Mucosa of descending colon (tissue), 3 donors: ENCODE results near the gene GDF10. TPM values are rescaled to one million over a fixed set of nuclear protein-coding genes. Genes with fewer than 3 reads are reported as not detected.
A peak's percentile ranks its signal among the peaks of the same experiment; 100 is the strongest.

ENCODE experiments used
- ATAC-seq: fragments of 200-7000 bp; cut with Tn5 transposase; one replicate; pipeline ENCODE4 v1.9.1; 2020; ENCODE audit warnings: mild to moderate bottlenecking, moderate library complexity
- DNase-seq, 3 donors: peaks; one replicate each; pipeline ENCODE4 v3.0.0-alpha.2; 2020
- H3K36me3 ChIP-seq: fragments of 200-600 bp; one replicate; pipeline ENCODE4 v1.8.0; 2021; ENCODE audit warnings: low read depth, mild to moderate bottlenecking
- H3K4me1 ChIP-seq: fragments of 200-600 bp; one replicate; pipeline ENCODE4 v1.8.0; 2021; ENCODE audit warnings: low read depth, mild to moderate bottlenecking
- H3K4me3 ChIP-seq: fragments of 200-600 bp; one replicate; pipeline ENCODE4 v1.8.0; 2021; ENCODE audit warnings: mild to moderate bottlenecking
- H3K9me3 ChIP-seq: fragments of 200-600 bp; one replicate; pipeline ENCODE4 v1.8.0; 2021; ENCODE audit warnings: mild to moderate bottlenecking
- intact Hi-C, 2 donors: fragments of 100-400 bp; cut with DNase I in 1 of 2; cut with micrococcal nuclease in 1 of 2; formaldehyde crosslinking; loops; one replicate each; pipeline versions ENCODE4 v1.11.0 to v1.11.1; 2022; cut with DNase I, micrococcal nuclease
- total RNA-seq, 3 donors: library from RNA; stranded (reverse); fragmentation: NEBNext Ultra II Directional in 2 of 3; extraction: Animal tissue kit (Norgen Biotek cat#: 25700) in 2 of 3; gene quantifications; one replicate each; pipeline versions ENCODE4 v1.2.1 to v1.2.4, GENCODE V29; 2021 to 2023
- TF ChIP-seq, protein P1 (sequence below): fragments of 200-600 bp; IDR thresholded peaks from one replicate; pipeline ENCODE4 v1.8.0; 2022; ENCODE audit warnings: antibody characterized with exemption, mild to moderate bottlenecking
- donor health status: DM: no; HTN: no; CAD: no; lungs with moderate emphysema.
- donor health status: DM: no; HTN: no; CAD: no.
- donor health status: DM: no; HTN: yes; CAD: no.

Gene GDF10
- total RNA-seq, 3 donors from 2014 or later: 0.14 to 3.2 (median 0.41) TPM

DNA sequence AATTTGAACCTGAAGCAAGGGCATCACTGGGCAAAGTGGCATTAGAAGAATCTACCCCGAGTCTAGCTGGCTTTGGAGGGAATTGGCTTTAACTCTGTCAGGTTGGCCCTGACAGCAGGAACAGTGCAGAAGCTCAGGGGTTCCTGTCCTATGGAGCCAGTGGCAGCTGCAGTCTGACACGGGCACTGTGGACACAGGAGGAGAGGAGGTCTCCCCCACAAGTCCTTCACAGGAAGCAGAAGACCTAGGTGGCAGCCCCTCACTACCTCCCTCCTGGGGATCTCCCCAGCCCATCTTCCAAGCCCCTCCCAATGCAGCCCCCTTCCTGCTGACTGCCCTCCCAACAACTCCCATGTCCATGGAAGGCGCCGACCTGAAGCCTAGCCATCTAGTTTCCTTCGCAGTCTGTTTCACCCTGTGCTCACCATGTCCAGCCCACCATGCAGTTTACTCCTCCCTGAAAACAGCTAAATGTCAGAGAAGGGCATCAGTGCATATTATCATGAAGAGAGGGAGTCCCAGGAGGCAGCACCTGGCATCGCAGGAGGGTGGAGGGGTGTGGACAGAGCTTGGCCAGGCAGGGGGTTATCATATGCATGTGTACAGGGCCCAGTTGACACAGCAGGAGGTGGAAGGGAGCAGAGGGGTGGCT is 17.9 kb upstream of the GDF10 start:
- H3K4me3 ChIP-seq: no peak overlapping the region
- DNase-seq (no peak), ATAC-seq (no peak)
- no peaks in the 10 kb centered on the region for H3K9me3 ChIP-seq
- no peaks in the 10 kb centered on the region for H3K36me3 ChIP-seq
- intact Hi-C loops: no loop called here
- TF ChIP-seq, protein P1, sequence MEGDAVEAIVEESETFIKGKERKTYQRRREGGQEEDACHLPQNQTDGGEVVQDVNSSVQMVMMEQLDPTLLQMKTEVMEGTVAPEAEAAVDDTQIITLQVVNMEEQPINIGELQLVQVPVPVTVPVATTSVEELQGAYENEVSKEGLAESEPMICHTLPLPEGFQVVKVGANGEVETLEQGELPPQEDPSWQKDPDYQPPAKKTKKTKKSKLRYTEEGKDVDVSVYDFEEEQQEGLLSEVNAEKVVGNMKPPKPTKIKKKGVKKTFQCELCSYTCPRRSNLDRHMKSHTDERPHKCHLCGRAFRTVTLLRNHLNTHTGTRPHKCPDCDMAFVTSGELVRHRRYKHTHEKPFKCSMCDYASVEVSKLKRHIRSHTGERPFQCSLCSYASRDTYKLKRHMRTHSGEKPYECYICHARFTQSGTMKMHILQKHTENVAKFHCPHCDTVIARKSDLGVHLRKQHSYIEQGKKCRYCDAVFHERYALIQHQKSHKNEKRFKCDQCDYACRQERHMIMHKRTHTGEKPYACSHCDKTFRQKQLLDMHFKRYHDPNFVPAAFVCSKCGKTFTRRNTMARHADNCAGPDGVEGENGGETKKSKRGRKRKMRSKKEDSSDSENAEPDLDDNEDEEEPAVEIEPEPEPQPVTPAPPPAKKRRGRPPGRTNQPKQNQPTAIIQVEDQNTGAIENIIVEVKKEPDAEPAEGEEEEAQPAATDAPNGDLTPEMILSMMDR: no peak
- no peaks in the 10 kb centered on the region for H3K4me1 ChIP-seq

DNA sequence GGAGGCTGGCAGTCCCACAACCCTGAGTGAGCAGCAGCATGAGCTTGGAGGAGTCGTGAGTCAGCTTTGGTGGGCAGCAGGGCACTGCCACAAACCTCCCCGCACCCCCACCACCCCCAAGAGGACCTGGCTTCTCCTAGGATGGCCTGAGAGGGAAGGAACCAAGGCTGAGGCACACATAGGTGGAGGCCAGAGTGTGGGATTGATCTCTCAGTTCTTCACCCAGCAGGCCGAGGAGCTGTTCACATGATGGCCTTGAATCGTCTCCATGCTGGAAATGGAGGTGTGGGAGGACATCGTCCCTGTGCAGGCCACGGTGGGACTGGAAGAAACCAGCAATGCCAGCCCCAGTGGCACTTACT is 17.4 kb upstream of the GDF10 start:
- TF ChIP-seq, protein P1: no peak
- H3K4me1 ChIP-seq: no peaks in the 10 kb centered on the region
- no peaks in the 10 kb centered on the region for H3K36me3 ChIP-seq
- no peak for ATAC-seq
- no peak overlapping the region for H3K4me3 ChIP-seq
- intact Hi-C loops: no loop called here
- no peak for DNase-seq
- H3K9me3 ChIP-seq: no peaks in the 10 kb centered on the region

DNA sequence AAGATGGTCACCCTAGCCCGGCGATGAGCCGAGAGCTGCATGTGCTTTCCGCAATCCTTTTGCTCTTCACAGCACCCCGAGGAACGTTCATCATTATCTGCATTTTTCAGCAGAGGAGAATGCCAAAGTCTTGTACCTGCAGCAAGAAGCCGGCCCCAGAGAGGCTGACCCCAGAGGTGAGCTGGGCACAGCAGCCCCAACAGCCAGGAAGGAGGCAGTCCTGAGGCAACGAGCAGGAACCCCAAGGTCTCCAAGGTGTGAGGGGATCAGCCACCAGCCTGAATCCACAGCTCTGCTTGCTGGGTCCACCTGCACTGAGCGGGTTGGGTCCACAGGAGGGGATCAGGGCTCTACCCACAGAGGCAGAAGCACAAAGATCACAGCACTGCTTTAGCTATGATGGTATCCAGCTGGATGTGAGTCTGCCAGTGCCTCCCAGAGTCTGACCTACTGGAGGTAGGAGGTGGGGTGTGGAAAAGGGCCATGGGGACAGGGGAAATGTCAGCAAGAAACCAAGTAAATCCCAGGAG is 16.8 kb upstream of the GDF10 start:
- no peak overlapping the region for H3K4me3 ChIP-seq
- ATAC-seq (no peak), DNase-seq (no peak)
- H3K36me3 ChIP-seq: no peaks in the 10 kb centered on the region
- intact Hi-C loops: no loop called here
- no peaks in the 10 kb centered on the region for H3K9me3 ChIP-seq
- no peaks in the 10 kb centered on the region for H3K4me1 ChIP-seq
- TF ChIP-seq, protein P1: no peak

DNA sequence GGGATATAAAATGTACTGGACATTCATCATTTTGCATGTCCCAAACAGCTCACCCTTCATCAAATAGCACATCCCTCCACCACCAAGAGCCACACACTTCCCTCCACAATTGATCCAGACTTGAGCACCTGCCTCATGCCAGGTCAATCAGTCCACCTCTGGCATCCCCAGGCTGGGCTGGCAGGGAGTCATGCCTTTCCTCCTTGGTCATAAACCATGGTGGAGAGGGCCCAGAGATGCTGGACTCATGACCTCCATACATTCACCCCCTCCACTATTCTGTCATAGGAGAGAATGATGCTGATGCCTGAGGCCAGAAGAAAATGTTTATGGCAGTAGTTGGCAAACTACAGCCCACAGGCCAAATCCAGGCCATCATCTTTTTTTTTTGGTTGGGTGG is 16.1 kb upstream of the GDF10 start:
- no peaks in the 10 kb centered on the region for H3K4me1 ChIP-seq
- H3K4me3 ChIP-seq: no peak overlapping the region
- DNase-seq (no peak), ATAC-seq (no peak)
- TF ChIP-seq, protein P1: no peak
- intact Hi-C loops: no loop called here
- H3K36me3 ChIP-seq: no peaks in the 10 kb centered on the region
- no peaks in the 10 kb centered on the region for H3K9me3 ChIP-seq

DNA sequence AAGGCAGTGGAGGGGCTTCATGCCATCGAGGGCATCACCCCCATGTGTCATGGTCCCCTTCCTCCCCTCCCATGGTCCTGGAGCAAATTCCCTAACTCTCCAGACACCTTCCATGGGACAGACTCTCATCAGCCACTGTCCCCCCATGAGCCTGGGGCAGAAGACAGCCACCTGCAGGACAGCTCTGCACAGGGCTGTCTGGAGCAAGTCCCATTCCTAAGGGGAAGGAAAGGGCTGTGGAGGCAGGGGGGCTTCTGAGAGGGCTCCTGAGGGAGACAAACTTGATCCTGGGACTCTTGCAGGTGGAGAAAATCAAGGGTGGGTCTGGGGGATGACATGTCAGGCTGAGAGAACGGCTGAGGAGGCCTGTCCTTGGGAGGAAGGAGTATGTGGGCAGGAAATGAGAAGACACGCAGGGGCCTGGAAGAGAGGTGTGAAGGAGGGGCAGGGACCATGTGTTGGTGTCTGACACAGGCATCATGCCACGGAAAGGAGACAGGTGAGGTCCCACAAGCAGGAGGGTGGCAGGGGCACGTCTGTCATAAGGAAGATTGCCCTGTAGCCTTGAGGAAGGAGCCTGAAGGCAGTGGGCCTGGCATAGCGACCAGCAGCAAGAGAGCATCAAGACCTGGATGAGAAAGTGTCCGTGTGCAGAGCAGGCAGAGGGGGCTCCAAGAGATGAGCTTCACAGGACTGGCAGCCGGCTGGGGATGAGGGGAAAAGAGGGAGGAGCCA is 14.4 kb upstream of the GDF10 start:
- no peak for ATAC-seq
- Histone ChIP-seq H3K4me3 (no peak overlapping the region), H3K4me1 (no peaks in the 10 kb centered on the region), H3K36me3 (no peaks in the 10 kb centered on the region), H3K9me3 (no peaks in the 10 kb centered on the region)
- intact Hi-C loops: no loop called here
- DNase-seq: peak in 1 of 3 donors; percentile 20
- TF ChIP-seq, protein P1: no peak
